K562 (cell line): ENCODE results near the gene PGS1. TPM values are rescaled to one million over a fixed set of nuclear protein-coding genes. Genes with fewer than 3 reads are reported as not detected.

ENCODE experiments used
- ATAC-seq: fragments of 200-7000 bp; cut with Tn5 transposase; 3 replicates; pipeline ENCODE4 v1.9.1; 2020; ENCODE audit warnings: moderate library complexity
- BruUV-seq: library from RNA; stranded (reverse); fragments of 400-500 nt; replicated peaks from 2 replicates; lab custom pipeline; 2021; lab: Mats Ljungman, UMichigan
- CTCF ChIA-PET: fragments of 300-600 bp; formaldehyde crosslinking; extraction: SDS; loops from one replicate; lab custom pipeline; 2021; ENCODE audit warnings: low intra/inter-chr PET ratio; lab: Yijun Ruan, JAX
- POLR2A ChIA-PET: fragments of 300-600, 350-650 bp; sonication (Branson Sonifier 250); formaldehyde crosslinking; extraction: SDS; loops from one replicate; lab custom pipeline; 2021; ENCODE audit warnings: antibody characterized with exemption, inconsistent platforms; lab: Yijun Ruan, JAX
- DNase-seq, 4 experiments: peaks; one replicate each; pipeline versions ENCODE4 v3.0.0 to v3.0.0-alpha.2; 2011 to 2018; ENCODE audit warnings: low spot score in 3 of 4, mixed read lengths in 3 of 4; ENCODE audit errors: extremely low read depth in 1 of 4
- FAIRE-seq: peaks from 2 replicates; lab custom pipeline; 2011; peaks lifted over from hg19 to GRCh38; lab: Jason Lieb, UNC
- H2AFZ ChIP-seq: 2 replicates; pipeline ENCODE4 v1.6.0; 2011; ENCODE audit warnings: low read depth, low read length, control low read depth, inconsistent platforms
- H3K27ac ChIP-seq: fragments of 200-600 bp; 3 replicates; pipeline ENCODE4 v1.8.0; 2011; ENCODE audit warnings: low read depth, mild to moderate bottlenecking, control low read depth, inconsistent platforms, low read length, moderate library complexity, mixed read lengths; ENCODE audit errors: extremely low read depth
- H3K27me3 ChIP-seq, 2 experiments: fragments of 300-600 bp in 1 of 2; 2 replicates in 1 of 2; 3 replicates in 1 of 2; pipeline versions ENCODE4 v1.6.0 to v1.8.0; 2011; ENCODE audit warnings: inconsistent platforms in 2 of 2, low read length in 2 of 2, mild to moderate bottlenecking in 1 of 2, mixed read lengths in 1 of 2, moderate library complexity in 1 of 2; ENCODE audit not compliant: control insufficient read depth in 2 of 2, insufficient read depth in 2 of 2
- H3K36me3 ChIP-seq: fragments of 300-600 bp; 3 replicates; pipeline ENCODE4 v1.8.0; 2011; ENCODE audit warnings: mild to moderate bottlenecking, low read length, inconsistent platforms; ENCODE audit not compliant: control insufficient read depth, insufficient read depth
- H3K4me1 ChIP-seq, 2 experiments: fragments of 200-600 bp in 1 of 2; replicated peaks in 1 of 2; 2 replicates in 1 of 2; 3 replicates in 1 of 2; pipeline versions ENCODE4 v1.5.1 to v1.8.0; 2011; ENCODE audit warnings: inconsistent platforms in 2 of 2, low read length in 2 of 2, mild to moderate bottlenecking in 1 of 2, mixed read lengths in 1 of 2, moderate library complexity in 1 of 2; ENCODE audit not compliant: control insufficient read depth in 2 of 2, insufficient read depth in 2 of 2
- H3K4me2 ChIP-seq: 2 replicates; pipeline ENCODE4 v1.6.1; 2011; ENCODE audit warnings: low read length, control low read depth, inconsistent platforms, mixed read lengths; ENCODE audit not compliant: insufficient read depth
- H3K4me3 ChIP-seq: fragments of 200-600 bp; sonication (generic), shearing (Covaris generic); 2 replicates; pipeline ENCODE4 v1.5.1; 2016; ENCODE audit warnings: control low read depth, inconsistent platforms
- H3K79me2 ChIP-seq: fragments of 200-600 bp; 3 replicates; pipeline ENCODE4 v1.8.0; 2011; ENCODE audit warnings: low read length, inconsistent platforms; ENCODE audit not compliant: control insufficient read depth, insufficient read depth
- H3K9ac ChIP-seq, 2 experiments: 2 replicates each; pipeline versions ENCODE4 v1.6.0 to v1.6.1; 2011; ENCODE audit warnings: low read depth in 2 of 2, low read length in 2 of 2, control low read depth in 1 of 2, inconsistent platforms in 1 of 2, mild to moderate bottlenecking in 1 of 2, mixed read lengths in 1 of 2; ENCODE audit not compliant: insufficient read depth in 1 of 2
- H3K9me1 ChIP-seq: one replicate; pipeline ENCODE4 v1.6.0; 2011; ENCODE audit warnings: inconsistent platforms, mild to moderate bottlenecking, low read length, moderate library complexity; ENCODE audit not compliant: control insufficient read depth, insufficient read depth
- H3K9me3 ChIP-seq: replicated peaks from 2 replicates; pipeline ENCODE4 v1.5.1; 2011; ENCODE audit warnings: low read depth, low read length, inconsistent platforms; ENCODE audit not compliant: control insufficient read depth, insufficient read depth
- H4K20me1 ChIP-seq: replicated peaks from 2 replicates; pipeline ENCODE4 v1.6.1; 2011; ENCODE audit warnings: low read length, inconsistent platforms, mixed read lengths; ENCODE audit not compliant: control insufficient read depth, insufficient read depth
- CHD4 ChIP-seq: fragments of 200-600 bp; sonication (generic); IDR thresholded peaks from 3 replicates; pipeline ENCODE4 v1.6.1; 2012; ENCODE audit warnings: low read depth, mild to moderate bottlenecking, mixed read lengths, low read length, inconsistent platforms; ENCODE audit not compliant: insufficient read depth, insufficient replicate concordance, poor library complexity, severe bottlenecking
- IFI16 ChIP-seq: fragments of 250-450 bp; sonication (Bioruptor Pico); IDR thresholded peaks from 2 replicates; pipeline ENCODE4 v2.1.2; 2022; ENCODE audit warnings: mild to moderate bottlenecking, inconsistent platforms
- KLF10 ChIP-seq: fragments of 250-450 bp; sonication (Bioruptor Pico); IDR thresholded peaks from 2 replicates; pipeline ENCODE4 v1.6.1; 2021; ENCODE audit warnings: matching md5 sums
- NELFE ChIP-seq: IDR thresholded peaks from 2 replicates; pipeline ENCODE4 v1.6.1; 2011; ENCODE audit warnings: mild to moderate bottlenecking; ENCODE audit not compliant: insufficient read depth, insufficient read length
- NR2C2 ChIP-seq, 2 experiments: fragments of 200-800 bp in 1 of 2; sonication (Bioruptor generic) in 1 of 2; sonication (generic) in 1 of 2; formaldehyde crosslinking in 1 of 2; IDR thresholded peaks; 2 replicates each; pipeline versions ENCODE4 v1.6.1 to v1.8.0; 2016 to 2022; ENCODE audit warnings: mild to moderate bottlenecking in 1 of 2, missing compliant biosample characterization in 1 of 2, missing genetic modification characterization in 1 of 2, missing genetic modification reagents in 1 of 2
- SIRT6 ChIP-seq: IDR thresholded peaks from one replicate; pipeline ENCODE4 v1.6.1; 2012; ENCODE audit warnings: low read depth, mild to moderate bottlenecking, control low read depth, inconsistent platforms, low read length, moderate library complexity
- WGBS: fragments of 100-300 bp; shearing (Covaris generic); methylation state at CpG from one replicate; pipeline ENCODE4 v1.1.6; 2016; ENCODE audit warnings: low coverage, mixed read lengths; ENCODE audit not compliant: insufficient coverage; ENCODE audit errors: missing lambda C conversion rate; 5-methylcytosine and 5-hydroxymethylcytosine counted together
- in situ Hi-C: fragments of 300-500 bp; cut with MboI; formaldehyde crosslinking; loops from 4 replicates; pipeline ENCODE4 v1.15.0; 2018; ENCODE audit warnings: inconsistent platforms, mixed read lengths
- intact Hi-C: fragments of 100-400 bp; cut with micrococcal nuclease; formaldehyde crosslinking; loops from 2 replicates; pipeline ENCODE4 v1.14.2; 2022
- polyA plus RNA-seq, 8 experiments: library from polyadenylated mRNA; depleted of rRNA in 4 of 8; stranded (reverse) in 5 of 8; unstranded in 3 of 8; fragments of >200 nt; fragmentation: Nextera tagmentation in 2 of 8; fragmentation: Illumina TruSeq in 1 of 8; extraction: Ambion mirVana in 2 of 8; extraction: Trizol in 1 of 8; gene quantifications; 2 replicates each; pipeline versions ENCODE4 v1.2.1 to v1.2.3, GENCODE V29; 2011 to 2014; ENCODE audit warnings: inconsistent platforms in 1 of 8, missing spikeins in 1 of 8
- total RNA-seq, 7 experiments: library from RNA; depleted of rRNA in 6 of 7; stranded (reverse); fragments of >200 nt in 6 of 7; fragmentation: Illumina TruSeq in 2 of 7; extraction: Trizol in 2 of 7; gene quantifications; 2 replicates each; pipeline versions ENCODE4 v1.2.1 to v1.2.3, GENCODE V29; 2011 to 2021; ENCODE audit warnings: low replicate concordance in 1 of 7
- TF ChIP-seq, protein P1 (sequence below): sonication (generic); formaldehyde crosslinking; IDR thresholded peaks from 2 replicates; pipeline ENCODE4 v1.8.0; 2022; ENCODE audit warnings: mild to moderate bottlenecking, missing genetic modification reagents
- TF ChIP-seq, protein P2 (sequence below), 2 experiments: fragments of 450-650 bp in 1 of 2; sonication (generic) in 1 of 2; formaldehyde crosslinking; conservative IDR thresholded peaks; 2 replicates each; pipeline versions ENCODE4 v1.4.0 to v1.8.1; 2020 to 2022; ENCODE audit warnings: mild to moderate bottlenecking in 1 of 2, missing genetic modification reagents in 1 of 2
- TF ChIP-seq, protein P3 (sequence below): sonication (generic); formaldehyde crosslinking; IDR thresholded peaks from 2 replicates; pipeline ENCODE4 v1.8.1; 2023; ENCODE audit warnings: mild to moderate bottlenecking, missing genetic modification reagents

The PGS1 gene
- total and polyA plus RNA-seq, 9 of the 15 experiments (the other 6 are each of a cell fraction or from before 2014, with no cell fraction given), result 1.3 to 39.4 (median 22.3) TPM

DNA sequence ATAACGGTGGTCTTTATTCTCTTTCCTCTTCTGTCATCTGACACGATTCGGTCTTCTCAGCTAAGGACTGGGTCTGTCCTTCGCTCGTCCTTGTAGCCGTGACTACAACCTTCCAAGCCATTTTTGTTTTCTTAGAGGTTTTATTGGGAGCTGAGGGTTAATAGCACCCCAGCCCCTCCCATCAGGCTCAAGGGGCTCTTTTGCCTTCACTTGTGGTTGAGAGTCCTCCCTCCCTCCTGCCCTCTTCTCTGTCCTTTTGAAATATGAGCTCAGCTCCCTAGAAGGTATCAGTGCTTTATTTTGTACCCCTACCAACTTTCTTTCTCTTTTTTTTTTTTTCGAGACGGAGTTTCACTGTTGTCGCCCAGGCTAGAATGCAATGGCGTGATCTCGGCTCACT is 43.2 kb upstream of the PGS1 start:
- 44% methylated on average over 6 of the region's 11 CpGs for WGBS
- no peak overlapping the region for H3K27ac ChIP-seq
- H3K9me1 ChIP-seq, result no peaks in the 10 kb centered on the region
- H3K4me2 ChIP-seq, result no peak overlapping the region
- H3K4me3 ChIP-seq, result no peak overlapping the region
- ChIA-PET CTCF (no interaction called here), POLR2A (interaction anchor here (0.9 to 1.8 kb wide), 3 partner anchors 9 to 147 kb away, joined by 3 to 5 read pairs (median 4); no protein-coding TSS in a partner anchor)
- FAIRE-seq (no peak), ATAC-seq (no peak), DNase-seq (no peak)
- H3K36me3 ChIP-seq, result no peaks in the 10 kb centered on the region
- TF ChIP-seq, protein P1, sequence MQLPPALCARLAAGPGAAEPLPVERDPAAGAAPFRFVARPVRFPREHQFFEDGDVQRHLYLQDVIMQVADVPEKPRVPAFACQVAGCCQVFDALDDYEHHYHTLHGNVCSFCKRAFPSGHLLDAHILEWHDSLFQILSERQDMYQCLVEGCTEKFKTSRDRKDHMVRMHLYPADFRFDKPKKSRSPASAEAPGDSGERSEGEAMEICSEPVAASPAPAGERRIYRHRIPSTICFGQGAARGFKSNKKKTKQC (CRISPR knock-in tag), result no peak
- TF ChIP-seq, protein P2, sequence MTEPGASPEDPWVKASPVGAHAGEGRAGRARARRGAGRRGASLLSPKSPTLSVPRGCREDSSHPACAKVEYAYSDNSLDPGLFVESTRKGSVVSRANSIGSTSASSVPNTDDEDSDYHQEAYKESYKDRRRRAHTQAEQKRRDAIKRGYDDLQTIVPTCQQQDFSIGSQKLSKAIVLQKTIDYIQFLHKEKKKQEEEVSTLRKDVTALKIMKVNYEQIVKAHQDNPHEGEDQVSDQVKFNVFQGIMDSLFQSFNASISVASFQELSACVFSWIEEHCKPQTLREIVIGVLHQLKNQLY (CRISPR knock-in tag; conservative IDR thresholded peaks at IDR 0.05), result no peak
- TF ChIP-seq SIRT6 (no peak), IFI16 (CRISPR knock-in tag) (no peak), NELFE (no peak), CHD4 (no peak), KLF10 (CRISPR knock-in tag) (no peak), NR2C2 (CRISPR knock-in tag; IDR thresholded peaks at IDR 0.05) (no peak), NR2C2 (tag; IDR thresholded peaks at IDR 0.05) (no peak)
- TF ChIP-seq, protein P3, sequence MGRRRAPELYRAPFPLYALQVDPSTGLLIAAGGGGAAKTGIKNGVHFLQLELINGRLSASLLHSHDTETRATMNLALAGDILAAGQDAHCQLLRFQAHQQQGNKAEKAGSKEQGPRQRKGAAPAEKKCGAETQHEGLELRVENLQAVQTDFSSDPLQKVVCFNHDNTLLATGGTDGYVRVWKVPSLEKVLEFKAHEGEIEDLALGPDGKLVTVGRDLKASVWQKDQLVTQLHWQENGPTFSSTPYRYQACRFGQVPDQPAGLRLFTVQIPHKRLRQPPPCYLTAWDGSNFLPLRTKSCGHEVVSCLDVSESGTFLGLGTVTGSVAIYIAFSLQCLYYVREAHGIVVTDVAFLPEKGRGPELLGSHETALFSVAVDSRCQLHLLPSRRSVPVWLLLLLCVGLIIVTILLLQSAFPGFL (CRISPR knock-in tag), result no peak
- intact Hi-C loops (no loop called here), in situ Hi-C loops (no loop called here)
- H3K9me3 ChIP-seq, result no peaks in the 10 kb centered on the region
- BruUV-seq, result no TSS peak
- H3K9ac ChIP-seq, result no peak overlapping the region
- H2AFZ ChIP-seq, result 0 out of 2 replicates have a peak overlapping the region, but pooled peaks have one; percentile 23
- no peaks in the 10 kb centered on the region for H3K27me3 ChIP-seq
- H4K20me1 ChIP-seq, result no peaks in the 10 kb centered on the region
- H3K79me2 ChIP-seq, result no peaks in the 10 kb centered on the region
- H3K4me1 ChIP-seq, result peaks cover 0 to 3% of the 10 kb centered on the region in 2 experiments; a peak in 2 of 5 replicates
